ENCODE data around the gene HAT1. TPM values are rescaled to one million over a fixed set of nuclear protein-coding genes. Genes with fewer than 3 reads are reported as not detected.

The HAT1 gene
- total RNA-seq, 2 experiments from 2014 or later, result 75.5 to 77.3 TPM

- CTCF ChIA-PET, result interaction anchor here (0.7 to 1.1 kb wide), 3 partner anchors 9 to 98 kb away, joined by 3 to 4 read pairs (median 4); no protein-coding TSS in a partner anchor
- peak; percentile 76 for ATAC-seq
- no peak for DNase-seq
- Mint-ChIP-seq H3K4me1 (ENCODE audit: low read depth) (peaks cover 36% of the 10 kb centered on the region), H3K4me3 (peak overlapping the region; percentile 34), H3K27me3 (ENCODE audit: low read depth) (no peaks in the 10 kb centered on the region), H3K9me3 (ENCODE audit: insufficient read depth) (no peaks in the 10 kb centered on the region), H3K27ac (peak overlapping the region; percentile 28), H3K36me3 (ENCODE audit: low read depth) (peaks cover 9% of the 10 kb centered on the region)
- POLR2A ChIA-PET, result no interaction called here
Observed at GRCh38 chr2:172011812-172012575, 89.7 kb downstream of the HAT1 start.

GRCh38 chr2:172012677-172013391 is 90.6 kb downstream of the HAT1 start:
- H3K4me3 Mint-ChIP-seq, result no peak overlapping the region
- H3K36me3 Mint-ChIP-seq (ENCODE audit: low read depth), result peaks cover 9% of the 10 kb centered on the region
- no peaks in the 10 kb centered on the region for H3K9me3 Mint-ChIP-seq (ENCODE audit: insufficient read depth)
- DNase-seq, result no peak
- no peak for ATAC-seq
- no peaks in the 10 kb centered on the region for H3K27me3 Mint-ChIP-seq (ENCODE audit: low read depth)
- ChIA-PET CTCF (interaction anchor here (0.7 to 1.1 kb wide), 3 partner anchors 8 to 97 kb away, joined by 3 to 4 read pairs (median 4); no protein-coding TSS in a partner anchor), POLR2A (no interaction called here)
- no peak overlapping the region for H3K27ac Mint-ChIP-seq
- peaks cover 36% of the 10 kb centered on the region for H3K4me1 Mint-ChIP-seq (ENCODE audit: low read depth)

- Mint-ChIP-seq H3K9me3 (ENCODE audit: insufficient read depth) (no peaks in the 10 kb centered on the region), H3K36me3 (ENCODE audit: low read depth) (peaks cover 9% of the 10 kb centered on the region), H3K4me3 (no peak overlapping the region), H3K27ac (no peak overlapping the region), H3K4me1 (ENCODE audit: low read depth) (peaks cover 36% of the 10 kb centered on the region), H3K27me3 (ENCODE audit: low read depth) (no peaks in the 10 kb centered on the region)
- ChIA-PET CTCF (no interaction called here), POLR2A (no interaction called here)
- ATAC-seq (no peak), DNase-seq (no peak)
Observed at GRCh38 chr2:172013396-172013795, 91.1 kb downstream of the HAT1 start.

- DNase-seq, result no peak
- no peaks in the 10 kb centered on the region for H3K27me3 Mint-ChIP-seq (ENCODE audit: low read depth)
- no peak overlapping the region for H3K4me3 Mint-ChIP-seq
- ChIA-PET POLR2A (no interaction called here), CTCF (interaction anchor here (0.8 kb wide), 1 partner anchor 9 kb away, joined by 4 read pairs; no protein-coding TSS in a partner anchor)
- peaks cover 8% of the 10 kb centered on the region for H3K4me1 Mint-ChIP-seq (ENCODE audit: low read depth)
- no peak for ATAC-seq
- no peaks in the 10 kb centered on the region for H3K9me3 Mint-ChIP-seq (ENCODE audit: insufficient read depth)
- H3K27ac Mint-ChIP-seq, result no peak overlapping the region
- no peaks in the 10 kb centered on the region for H3K36me3 Mint-ChIP-seq (ENCODE audit: low read depth)
Observed at GRCh38 chr2:172021074-172021931, 99.0 kb downstream of the HAT1 start.

GRCh38 chr2:172021955-172022354 is 99.7 kb downstream of the HAT1 start:
- Mint-ChIP-seq H3K27me3 (ENCODE audit: low read depth) (no peaks in the 10 kb centered on the region), H3K4me3 (no peak overlapping the region), H3K4me1 (ENCODE audit: low read depth) (peaks cover 4% of the 10 kb centered on the region), H3K27ac (no peak overlapping the region), H3K36me3 (ENCODE audit: low read depth) (no peaks in the 10 kb centered on the region), H3K9me3 (ENCODE audit: insufficient read depth) (no peaks in the 10 kb centered on the region)
- ChIA-PET POLR2A (no interaction called here), CTCF (no interaction called here)
- ATAC-seq (no peak), DNase-seq (no peak)

GRCh38 chr2:172031536-172031935 is 109.3 kb downstream of the HAT1 start:
- DNase-seq, result no peak
- Mint-ChIP-seq H3K27ac (no peak overlapping the region), H3K36me3 (ENCODE audit: low read depth) (no peaks in the 10 kb centered on the region), H3K9me3 (ENCODE audit: insufficient read depth) (no peaks in the 10 kb centered on the region), H3K27me3 (ENCODE audit: low read depth) (no peaks in the 10 kb centered on the region), H3K4me1 (ENCODE audit: low read depth) (no peaks in the 10 kb centered on the region), H3K4me3 (no peak overlapping the region)
- CTCF ChIA-PET, result no interaction called here
- ATAC-seq, result no peak
- POLR2A ChIA-PET, result no interaction called here

Other genes starting within 250 kb of the HAT1 start
- 10 to 100 TPM; 46.0 to 47.7 TPM for gene DYNC1I2, start 235.0 kb upstream of the HAT1 start, total RNA-seq
- 10 to 100 TPM; 27.4 to 28.9 TPM for gene SLC25A12, start 28.2 kb upstream of the HAT1 start, total RNA-seq
- gene METAP1D, start 77.5 kb downstream of the HAT1 start, total RNA-seq, result 1 to 10 TPM; 3.9 to 6.0 TPM
- gene DLX1, start 163.0 kb downstream of the HAT1 start, total RNA-seq, result not detected
- gene DLX2, start 180.4 kb downstream of the HAT1 start, total RNA-seq, result not detected

Data from activated CD8-positive, alpha-beta T cell treated with anti-CD3 and anti-CD28 coated beads, Interleukin-2, amount 10 ng/mL, durations not matched to agents 7 days and 5 days (primary cell).